Measurements from ENCODE around the gene DRC7. TPM values are rescaled to one million over a fixed set of nuclear protein-coding genes. Genes with fewer than 3 reads are reported as not detected.
A peak's percentile ranks its signal among the peaks of the same experiment; 100 is the strongest.

The DRC7 gene
- total and polyA plus RNA-seq, 9 of the 15 experiments (the other 6 are each of a cell fraction or from before 2014, with no cell fraction given): 0.04 to 0.33 (median 0.12) TPM; not detected in 3

DNA sequence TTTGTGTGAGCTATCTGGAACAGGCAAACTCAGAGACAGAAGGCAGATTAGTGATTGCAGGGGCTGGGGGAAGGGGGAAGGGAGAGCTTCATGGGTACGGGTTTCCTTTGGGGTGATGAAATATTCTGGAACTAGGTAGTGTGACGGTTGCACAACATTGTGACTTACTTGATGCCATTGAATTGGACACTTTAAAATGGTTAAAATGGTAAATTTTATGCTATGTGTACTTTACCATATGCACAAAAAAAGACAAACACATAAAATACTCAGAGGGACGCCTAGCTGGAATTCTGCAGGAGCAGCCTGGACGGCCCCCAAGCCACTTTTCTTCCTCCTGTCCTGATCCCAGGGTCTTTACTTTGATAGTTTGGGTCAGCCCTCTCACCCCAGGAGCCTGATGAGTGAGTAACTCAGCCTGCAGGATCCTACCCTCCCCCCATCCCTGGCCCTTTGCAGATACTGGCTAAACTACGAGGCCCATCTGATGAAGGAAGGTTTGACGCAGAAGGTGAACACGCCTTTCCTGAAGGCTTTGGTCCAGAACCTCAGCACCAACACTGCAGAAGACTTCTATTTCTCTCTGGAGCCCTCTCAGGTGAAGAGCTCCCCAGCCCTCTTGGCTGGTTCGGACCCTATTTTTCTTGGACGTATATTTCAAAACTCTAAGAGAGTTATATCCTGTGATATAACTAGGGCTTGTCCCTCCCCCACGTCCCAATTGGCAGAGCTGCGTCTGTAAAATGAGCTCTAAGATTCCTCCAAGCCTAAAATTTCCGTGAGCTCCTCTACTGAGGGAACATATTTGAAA lies 18.7 kb upstream of the DRC7 start (continued):
- TF ChIP-seq ZNF592 (IDR thresholded peaks at IDR 0.05) (no peak), BRCA1 (IDR thresholded peaks at IDR 0.05) (no peak), BRCA1 (CRISPR knock-in tag; IDR thresholded peaks at IDR 0.05) (no peak), GATAD2A (IDR thresholded peaks at IDR 0.05) (no peak), STAT5B (CRISPR knock-in tag; IDR thresholded peaks at IDR 0.05) (no peak), TRIM28 (IDR thresholded peaks at IDR 0.05) (no peak), SMARCB1 (IDR thresholded peaks at IDR 0.05; ENCODE audit: insufficient read length, low read depth) (no peak), ZNF280A (IDR thresholded peaks at IDR 0.05; ENCODE audit: low read depth, partially characterized antibody) (no peak), ELF2 (CRISPR knock-in tag; IDR thresholded peaks at IDR 0.05) (no peak), ZNF780A (CRISPR knock-in tag; IDR thresholded peaks at IDR 0.05) (no peak), FOXA3 (CRISPR knock-in tag; conservative IDR thresholded peaks at IDR 0.05 in 1 of 2, IDR thresholded peaks at IDR 0.05 in 1 of 2) (no peak), ZKSCAN1 (IDR thresholded peaks at IDR 0.05; ENCODE audit: low read depth, low read length) (no peak), HLTF (IDR thresholded peaks at IDR 0.05) (no peak), ZNF146 (CRISPR knock-in tag; IDR thresholded peaks at IDR 0.05; ENCODE audit: unreplicated experiment) (no peak), HNRNPUL1 (IDR thresholded peaks at IDR 0.05; ENCODE audit: low read length) (no peak), TBP (optimal IDR thresholded peaks at IDR 0.05; ENCODE audit: low read depth, low read length) (no peak), HINFP (tag; conservative IDR thresholded peaks at IDR 0.05; ENCODE audit: low read depth) (0 out of 2 replicates have a peak, but pooled peaks have one; percentile 6), SIX5 (IDR thresholded peaks at IDR 0.05; ENCODE audit: borderline replicate concordance in 1 of 2, insufficient read depth in 1 of 2, low read depth in 1 of 2, low read length in 2 of 2) (no peak)
- TF ChIP-seq, protein P1, sequence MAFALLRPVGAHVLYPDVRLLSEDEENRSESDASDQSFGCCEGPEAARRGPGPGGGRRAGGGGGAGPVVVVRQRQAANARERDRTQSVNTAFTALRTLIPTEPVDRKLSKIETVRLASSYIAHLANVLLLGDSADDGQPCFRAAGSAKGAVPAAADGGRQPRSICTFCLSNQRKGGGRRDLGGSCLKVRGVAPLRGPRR (CRISPR knock-in tag; IDR thresholded peaks at IDR 0.05): no peak
- TF ChIP-seq, protein P2, sequence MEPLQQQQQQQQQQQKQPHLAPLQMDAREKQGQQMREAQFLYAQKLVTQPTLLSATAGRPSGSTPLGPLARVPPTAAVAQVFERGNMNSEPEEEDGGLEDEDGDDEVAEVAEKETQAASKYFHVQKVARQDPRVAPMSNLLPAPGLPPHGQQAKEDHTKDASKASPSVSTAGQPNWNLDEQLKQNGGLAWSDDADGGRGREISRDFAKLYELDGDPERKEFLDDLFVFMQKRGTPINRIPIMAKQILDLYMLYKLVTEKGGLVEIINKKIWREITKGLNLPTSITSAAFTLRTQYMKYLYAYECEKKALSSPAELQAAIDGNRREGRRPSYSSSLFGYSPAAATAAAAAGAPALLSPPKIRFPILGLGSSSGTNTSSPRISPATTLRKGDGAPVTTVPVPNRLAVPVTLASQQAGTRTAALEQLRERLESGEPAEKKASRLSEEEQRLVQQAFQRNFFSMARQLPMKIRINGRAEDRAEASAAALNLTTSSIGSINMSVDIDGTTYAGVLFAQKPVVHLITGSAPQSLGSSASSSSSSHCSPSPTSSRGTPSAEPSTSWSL (CRISPR knock-in tag; IDR thresholded peaks at IDR 0.05; ENCODE audit: borderline replicate concordance): no peak
